Raji (cell line): Measurements from ENCODE around the gene IGF2BP1.

Source experiments
- POLR2A ChIP-seq: IDR thresholded peaks from 2 replicates; pipeline ENCODE4 v1.6.1; 2011; ENCODE audit warnings: low read depth, low read length, control low read depth; ENCODE audit not compliant: insufficient read depth

IGF2BP1 gene

DNA sequence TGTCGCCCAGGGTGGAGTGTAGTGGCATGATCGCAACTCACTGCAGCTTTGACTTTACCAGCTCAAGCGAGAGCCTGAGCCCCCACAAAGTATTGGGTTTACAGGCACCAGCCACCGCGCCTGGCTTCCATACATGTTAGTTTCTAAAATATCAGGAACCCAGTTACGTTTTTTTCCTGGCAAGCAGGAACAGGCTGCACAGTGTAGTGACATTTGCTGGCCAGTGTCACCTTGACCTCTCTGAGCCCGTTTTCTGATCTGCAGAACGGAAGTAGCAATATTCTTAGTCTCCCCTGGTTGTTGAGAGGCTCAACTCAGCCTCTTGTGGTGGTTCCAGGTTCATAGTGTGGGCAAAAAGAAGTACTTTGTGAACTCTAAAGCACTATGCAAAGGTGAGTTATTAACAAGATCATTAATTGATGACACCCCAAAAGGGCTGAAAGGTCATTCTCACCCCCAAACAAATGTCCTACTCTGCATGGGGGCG is 15.6 kb downstream of the IGF2BP1 start:
- no peak for TF ChIP-seq POLR2A

- no peak for TF ChIP-seq POLR2A
Measured at GRCh38 chr17:49013311-49014213, 16.4 kb downstream of the IGF2BP1 start.

GRCh38 chr17:49015179-49015923 is 18.2 kb downstream of the IGF2BP1 start:
- no peak for TF ChIP-seq POLR2A

- TF ChIP-seq POLR2A: no peak
Measured at GRCh38 chr17:49015924-49016774, 19.0 kb downstream of the IGF2BP1 start.

DNA sequence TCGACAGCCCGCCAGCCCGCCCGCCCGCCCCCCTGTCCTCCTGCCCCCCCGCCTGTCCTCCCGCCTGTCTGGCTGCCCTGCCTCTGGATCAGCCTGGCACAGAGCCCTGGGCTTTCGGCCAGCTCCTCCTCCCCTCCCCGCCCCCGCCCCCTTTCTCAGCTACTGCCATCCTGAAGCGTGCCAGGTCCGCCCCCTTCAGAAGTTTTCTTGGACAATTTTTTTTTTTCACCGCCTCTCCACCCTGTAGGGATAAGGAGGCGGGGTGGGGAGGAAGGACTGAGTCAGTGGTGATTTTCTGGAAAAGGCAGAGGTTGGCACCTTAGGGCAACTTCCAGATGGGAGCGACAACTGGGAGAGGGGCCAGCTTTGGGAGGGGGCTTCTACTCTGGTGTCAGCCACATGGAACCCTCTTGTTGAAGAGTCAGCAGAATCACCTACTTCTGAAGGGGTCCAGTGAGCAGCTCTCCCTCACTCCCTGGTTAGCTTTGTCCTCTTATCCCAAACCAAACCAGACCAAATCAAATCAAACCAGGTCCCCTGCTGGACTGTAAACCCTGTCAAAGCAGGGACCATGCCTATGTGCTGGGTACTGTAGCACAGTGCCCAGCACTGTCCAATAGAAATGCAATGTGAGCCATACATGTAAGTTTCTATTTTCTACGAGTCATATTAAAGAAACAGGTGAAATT is 19.7 kb downstream of the IGF2BP1 start:
- TF ChIP-seq POLR2A: no peak

DNA sequence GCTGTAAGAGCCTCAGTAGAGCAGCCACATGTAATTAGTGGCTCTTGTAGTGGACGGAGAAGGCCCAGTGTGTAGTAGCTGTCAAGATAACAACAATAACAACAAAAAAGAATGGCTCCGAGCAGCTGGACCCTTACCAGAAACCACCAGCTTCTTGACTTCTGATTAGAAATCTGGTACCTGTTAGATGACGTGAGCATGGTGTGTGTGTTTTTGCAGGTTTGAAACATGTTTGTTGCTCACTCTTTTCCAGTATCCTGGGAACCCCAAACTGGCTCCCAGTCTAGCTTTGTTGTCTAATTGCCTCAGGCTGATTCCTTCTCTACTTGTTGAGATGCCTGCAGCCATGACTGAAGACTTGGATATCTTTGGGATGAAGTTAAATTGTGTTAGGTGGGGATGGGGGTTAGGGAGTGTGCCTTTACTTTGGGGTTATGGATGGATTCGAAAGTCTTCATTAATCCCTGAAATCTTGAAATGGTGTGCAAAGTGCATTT is 21.0 kb downstream of the IGF2BP1 start:
- TF ChIP-seq POLR2A: no peak

- TF ChIP-seq POLR2A: no peak
Measured at GRCh38 chr17:49018748-49019147, 21.6 kb downstream of the IGF2BP1 start.

DNA sequence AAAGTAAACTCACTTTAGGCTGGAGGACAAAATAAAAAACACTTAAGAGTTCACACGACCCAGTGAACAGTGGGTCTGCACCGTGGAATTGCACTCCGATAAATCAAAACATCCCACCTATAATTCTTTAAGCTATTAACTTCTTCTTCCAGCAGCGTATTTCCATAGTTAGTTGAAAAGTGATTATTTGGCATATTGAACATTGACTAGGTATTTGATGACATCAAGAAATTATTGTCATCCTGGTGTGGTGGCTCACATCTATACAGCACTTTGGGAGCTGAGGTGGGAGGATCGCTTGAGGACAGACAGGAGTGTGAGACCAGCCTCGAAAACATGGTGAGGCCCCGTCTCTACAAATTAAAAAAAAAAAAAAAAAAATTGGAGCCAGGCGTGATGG is 23.4 kb downstream of the IGF2BP1 start:
- TF ChIP-seq POLR2A: no peak

DNA sequence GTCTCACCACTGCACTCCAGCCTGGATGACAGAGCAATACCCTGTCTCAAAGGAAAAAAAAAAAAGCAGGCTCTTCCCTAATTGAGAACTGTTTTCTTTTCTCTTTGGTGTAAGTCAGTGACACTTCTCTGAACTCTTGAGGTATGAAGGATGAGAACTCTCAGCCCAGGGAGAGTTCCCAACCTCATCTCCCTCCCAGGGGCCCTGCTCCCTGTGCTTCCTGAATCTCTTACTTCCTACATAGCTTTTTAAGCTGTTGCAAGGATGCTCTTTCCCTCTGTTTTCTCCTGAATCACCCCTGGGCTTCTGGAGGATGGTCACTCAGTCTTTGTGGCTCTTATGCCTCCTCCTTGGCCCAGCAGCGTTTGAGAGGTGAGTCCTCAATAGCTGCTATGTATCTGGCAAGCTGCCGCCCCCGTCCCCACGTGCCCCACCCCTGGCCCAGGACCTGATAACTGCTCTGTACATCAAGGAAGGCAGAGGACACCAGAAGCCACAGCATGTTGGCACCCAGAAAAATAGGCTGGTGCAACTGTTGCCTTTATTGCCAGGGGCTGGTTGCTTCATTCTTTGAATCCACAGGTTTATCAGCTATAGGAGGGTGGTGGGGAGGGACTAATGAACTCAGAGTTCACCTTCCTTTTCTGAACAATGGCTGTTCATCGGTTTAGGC is 24.0 kb downstream of the IGF2BP1 start:
- no peak for TF ChIP-seq POLR2A

GRCh38 chr17:49021768-49022103 is 24.6 kb downstream of the IGF2BP1 start:
- TF ChIP-seq POLR2A: no peak

DNA sequence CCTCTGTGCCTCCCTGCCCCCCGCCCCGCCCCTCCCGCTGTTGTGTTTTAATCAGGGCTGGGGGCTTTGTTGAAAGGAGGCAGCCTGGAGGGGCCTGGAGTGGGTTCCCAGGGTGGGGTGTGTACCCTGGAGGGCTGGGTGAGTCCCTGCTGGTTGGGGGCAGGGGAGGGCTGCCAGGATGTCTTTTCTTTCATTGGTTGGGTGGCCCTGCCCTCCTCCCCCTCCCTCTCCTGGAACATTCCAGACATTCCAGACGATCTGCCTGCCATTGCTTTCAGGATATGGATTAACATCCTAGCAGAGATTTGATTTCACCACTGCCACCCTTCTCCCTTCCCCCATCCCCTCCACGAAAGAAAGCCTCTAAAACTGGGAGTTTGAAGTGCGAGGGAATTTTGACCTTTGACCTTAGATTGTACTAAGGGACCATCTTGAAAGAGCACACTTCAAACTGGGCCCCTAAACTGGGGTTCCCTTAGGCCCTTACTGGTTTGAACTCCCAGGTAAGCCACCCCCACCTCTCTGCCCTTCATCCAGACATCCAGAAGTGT is 25.3 kb downstream of the IGF2BP1 start:
- TF ChIP-seq POLR2A: no peak

DNA sequence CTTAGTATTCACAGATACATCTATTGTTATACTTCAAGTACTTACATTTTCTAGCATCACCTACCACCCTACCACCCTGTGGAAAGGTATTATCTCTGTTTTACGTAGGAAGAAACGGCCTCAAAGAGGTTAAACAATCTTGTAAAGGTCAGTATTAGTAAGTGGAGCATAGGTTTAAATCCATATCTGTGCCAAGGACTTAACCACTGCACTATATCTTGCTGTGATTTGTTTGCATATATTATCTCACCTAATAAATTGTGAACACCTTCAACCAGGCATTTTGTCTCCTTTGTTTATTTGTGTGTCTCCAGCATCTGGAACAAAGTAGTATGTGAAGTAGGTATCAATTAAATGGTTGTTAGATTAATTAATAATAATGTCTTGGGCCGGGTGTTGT is 27.3 kb downstream of the IGF2BP1 start:
- no peak for TF ChIP-seq POLR2A

DNA sequence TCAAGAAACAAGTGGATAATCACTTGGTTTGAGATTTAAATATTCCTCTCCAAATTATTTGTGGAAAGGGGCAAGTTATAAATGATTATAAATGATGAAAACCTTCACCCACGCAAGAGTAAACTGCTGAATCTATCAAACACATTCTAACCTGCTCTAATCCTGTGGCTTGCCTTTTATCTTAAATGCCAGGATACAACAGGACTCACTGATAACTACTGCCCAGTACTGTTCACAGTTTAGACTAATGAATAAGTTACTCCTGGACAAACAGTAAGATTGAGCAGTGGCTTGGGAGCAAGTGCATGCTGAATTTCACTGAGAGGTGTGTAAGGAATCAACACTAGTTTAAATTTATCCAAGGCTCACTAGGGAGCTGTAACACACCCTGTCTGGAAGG is 31.1 kb downstream of the IGF2BP1 start:
- TF ChIP-seq POLR2A: no peak

DNA sequence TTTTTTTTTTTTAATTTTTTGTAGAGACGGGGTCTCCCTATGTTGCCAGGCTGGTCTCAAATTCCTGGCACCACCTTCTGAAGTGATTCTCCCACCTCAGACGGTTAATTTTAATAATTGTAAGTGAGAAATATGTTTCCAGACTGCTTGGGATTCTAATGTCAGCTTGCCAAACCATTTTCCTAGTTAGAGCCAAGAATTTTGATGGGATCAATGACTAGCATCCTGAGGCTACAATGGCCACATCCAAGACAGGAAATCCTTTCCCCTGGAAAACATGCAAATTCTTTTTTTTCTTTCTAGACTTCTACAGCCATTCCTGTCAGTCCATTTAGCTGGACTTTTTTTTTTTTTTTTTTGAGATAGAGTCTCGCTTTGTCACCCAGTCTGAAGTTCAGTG is 32.6 kb downstream of the IGF2BP1 start:
- TF ChIP-seq POLR2A: no peak
